H1 (cell line): ENCODE data around the gene SH2D2A. TPM values are rescaled to one million over a fixed set of nuclear protein-coding genes. Genes with fewer than 3 reads are reported as not detected.

Experiments used
- CBX5 ChIP-seq: fragments of 300-800, 300-1000 bp; sonication (generic); IDR thresholded peaks from 2 replicates; pipeline ENCODE4 v1.7.1; 2016; ENCODE audit warnings: antibody characterized with exemption, low read length, low read depth
- CTCF ChIP-seq, 3 experiments: IDR thresholded peaks; 1 replicate in 2 of 3; 2 replicates in 1 of 3; pipeline versions ENCODE4 v1.5.1 to v1.6.1; 2011; ENCODE audit warnings: low read length in 3 of 3, mild to moderate bottlenecking in 3 of 3, inconsistent platforms in 2 of 3, low read depth in 1 of 3, moderate library complexity in 1 of 3; ENCODE audit not compliant: insufficient read depth in 1 of 3; ENCODE audit errors: control extremely low read depth in 1 of 3
- JUN ChIP-seq: IDR thresholded peaks from 2 replicates; pipeline ENCODE4 v1.6.1; 2011; ENCODE audit warnings: low read depth, mild to moderate bottlenecking, improper control_type of control experiment, low read length
- JUND ChIP-seq: IDR thresholded peaks from 2 replicates; pipeline ENCODE4 v1.6.1; 2011; ENCODE audit warnings: mild to moderate bottlenecking, improper control_type of control experiment, low read length
- SAP30 ChIP-seq: fragments of 300-600 bp; sonication (generic); IDR thresholded peaks from 2 replicates; pipeline ENCODE4 v1.7.1; 2012; ENCODE audit warnings: low read length, moderate library complexity, mild to moderate bottlenecking, inconsistent platforms; ENCODE audit not compliant: insufficient read depth, insufficient replicate concordance
- SIRT6 ChIP-seq: IDR thresholded peaks from one replicate; pipeline ENCODE4 v1.7.1; 2012; ENCODE audit warnings: low read length, inconsistent platforms
- SP1 ChIP-seq: IDR thresholded peaks from 2 replicates; pipeline ENCODE4 v1.6.1; 2011; ENCODE audit warnings: low read depth, low read length
- polyA plus RNA-seq, 7 experiments: library from polyadenylated mRNA; depleted of rRNA in 3 of 7; stranded (reverse) in 5 of 7; unstranded in 2 of 7; fragments of >200 nt in 5 of 7; fragments of 200-250 nt in 2 of 7; gene quantifications; 1 replicate in 5 of 7; 2 replicates in 1 of 7; 4 replicates in 1 of 7; pipeline versions ENCODE4 v1.2.1 to v1.2.3, GENCODE V29; 2011 to 2013; ENCODE audit warnings: missing spikeins in 2 of 7, mixed read lengths in 2 of 7
- total RNA-seq: library from RNA; stranded (reverse); fragmentation: NEBNext Ultra II Directional; extraction: Animal tissue kit (Norgen Biotek cat#: 25700); gene quantifications from 2 replicates; pipeline ENCODE4 v1.2.1, GENCODE V29; 2021

SH2D2A gene
- total and polyA plus RNA-seq, 2 of the 8 experiments (the other 6 are each of a cell fraction or from before 2014, with no cell fraction given), result 3.3 to 7.9 TPM

GRCh38 chr1:156775799-156776198, 40.8 kb downstream of the SH2D2A start (continued):
- TF ChIP-seq CTCF (IDR thresholded peaks at IDR 0.05; ENCODE audit: control extremely low read depth in 1 of 3, insufficient read depth in 1 of 3, low read depth in 1 of 3, low read length in 3 of 3) (no peak), JUND (no peak), SP1 (no peak), SAP30 (no peak), JUN (no peak), SIRT6 (no peak), CBX5 (no peak)
- TF ChIP-seq, all 59 proteins: peak for 0
